PFSK-1 (cell line): ENCODE data around the gene CYSRT1.

Experiments
- POLR2AphosphoS5 ChIP-seq: IDR thresholded peaks from 2 replicates; pipeline ENCODE4 v1.6.1; 2012; ENCODE audit warnings: low read depth, mild to moderate bottlenecking, control low read depth, low read length, moderate library complexity
- TAF1 ChIP-seq: IDR thresholded peaks from 2 replicates; pipeline ENCODE4 v1.6.1; 2012; ENCODE audit warnings: low read length, control low read depth, borderline replicate concordance; ENCODE audit not compliant: insufficient read depth

GRCh38 chr9:137227853-137228505, 3.0 kb downstream of the CYSRT1 start:
- TF ChIP-seq TAF1 (no peak), POLR2AphosphoS5 (no peak)
